GM12875 (cell line): ENCODE measurements around the gene SURF4.

Experiments used
- H3K4me3 ChIP-seq: one replicate; pipeline ENCODE4 v1.5.1; 2011; ENCODE audit warnings: low read depth, low read length, control low read depth
- TF ChIP-seq, protein P1 (sequence below): IDR thresholded peaks from 2 replicates; pipeline ENCODE4 v1.5.1; 2011; ENCODE audit warnings: low read depth, mild to moderate bottlenecking, control low read depth, inconsistent platforms, low read length, moderate library complexity, borderline replicate concordance; ENCODE audit not compliant: insufficient read depth

Gene SURF4

DNA sequence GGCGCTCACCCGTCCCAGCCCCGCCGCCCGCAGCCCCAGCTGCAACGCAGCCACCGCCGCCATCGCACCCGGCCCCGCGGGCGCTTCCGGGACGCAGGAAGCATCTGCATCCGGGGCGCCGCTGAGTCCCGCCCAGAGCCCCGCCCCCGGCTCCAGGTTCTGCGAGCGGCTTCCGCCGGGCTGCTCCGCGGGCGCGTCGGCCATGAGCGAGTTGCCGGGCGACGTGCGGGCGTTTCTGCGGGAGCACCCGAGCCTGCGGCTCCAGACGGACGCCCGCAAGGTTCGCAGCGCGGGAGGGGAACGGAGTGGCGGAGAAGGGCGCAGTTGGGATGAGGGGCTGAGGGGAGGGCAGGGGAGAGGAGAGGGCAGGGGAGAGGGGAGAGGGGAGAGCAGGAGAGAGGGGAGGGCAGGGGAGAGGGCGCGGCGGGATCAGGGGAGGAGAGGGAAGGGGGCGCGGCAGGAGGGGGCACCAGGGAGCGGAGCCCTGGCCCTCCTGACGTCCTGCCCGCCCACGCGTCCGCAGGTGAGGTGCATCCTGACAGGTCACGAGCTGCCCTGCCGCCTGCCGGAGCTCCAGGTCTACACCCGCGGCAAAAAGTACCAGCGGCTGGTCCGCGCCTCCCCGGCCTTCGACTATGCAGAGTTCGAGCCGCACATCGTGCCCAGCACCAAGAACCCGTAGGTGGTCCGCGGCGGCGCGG, 19.3 kb downstream of the SURF4 start, which contains the start of the genes SURF1 and SURF2:
Gene SURF1 (minus strand): TSS at position 97 of the 701 bp plus-strand sequence. CDS start 34 bp downstream, at position 63.
Gene SURF2 (plus strand): TSS at position 160 of the 701 bp plus-strand sequence. CDS start 43 bp downstream, at position 203.
- TF ChIP-seq, protein P1, sequence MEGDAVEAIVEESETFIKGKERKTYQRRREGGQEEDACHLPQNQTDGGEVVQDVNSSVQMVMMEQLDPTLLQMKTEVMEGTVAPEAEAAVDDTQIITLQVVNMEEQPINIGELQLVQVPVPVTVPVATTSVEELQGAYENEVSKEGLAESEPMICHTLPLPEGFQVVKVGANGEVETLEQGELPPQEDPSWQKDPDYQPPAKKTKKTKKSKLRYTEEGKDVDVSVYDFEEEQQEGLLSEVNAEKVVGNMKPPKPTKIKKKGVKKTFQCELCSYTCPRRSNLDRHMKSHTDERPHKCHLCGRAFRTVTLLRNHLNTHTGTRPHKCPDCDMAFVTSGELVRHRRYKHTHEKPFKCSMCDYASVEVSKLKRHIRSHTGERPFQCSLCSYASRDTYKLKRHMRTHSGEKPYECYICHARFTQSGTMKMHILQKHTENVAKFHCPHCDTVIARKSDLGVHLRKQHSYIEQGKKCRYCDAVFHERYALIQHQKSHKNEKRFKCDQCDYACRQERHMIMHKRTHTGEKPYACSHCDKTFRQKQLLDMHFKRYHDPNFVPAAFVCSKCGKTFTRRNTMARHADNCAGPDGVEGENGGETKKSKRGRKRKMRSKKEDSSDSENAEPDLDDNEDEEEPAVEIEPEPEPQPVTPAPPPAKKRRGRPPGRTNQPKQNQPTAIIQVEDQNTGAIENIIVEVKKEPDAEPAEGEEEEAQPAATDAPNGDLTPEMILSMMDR = peak; percentile 26; the same call in 1 of the 2 replicates
- peak within 1 kb of the TSS; percentile 75 for H3K4me3 ChIP-seq

DNA sequence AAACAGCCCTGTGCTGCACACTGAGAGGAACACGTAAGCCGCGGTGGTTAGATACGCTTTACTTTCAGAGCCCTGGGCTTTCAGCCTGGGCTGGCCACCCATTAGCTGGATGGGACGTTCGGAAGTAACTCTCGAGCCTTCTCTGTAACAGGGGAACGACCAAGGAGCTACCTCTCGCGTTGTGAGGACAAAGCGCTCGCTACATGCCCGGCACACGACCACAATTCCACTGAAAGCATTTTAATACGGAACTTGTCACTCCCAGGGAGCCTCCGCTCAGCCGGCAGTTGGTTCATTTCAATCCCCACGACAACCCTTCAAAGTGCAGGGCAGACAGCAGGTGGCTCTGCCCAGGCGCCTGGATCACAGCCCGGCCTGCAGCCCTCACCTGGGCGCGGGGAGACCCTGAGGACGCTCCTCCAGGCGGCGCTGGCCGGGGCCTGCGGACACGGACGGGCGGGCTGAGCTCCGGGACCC, 19.9 kb downstream of the SURF4 start:
- H3K4me3 ChIP-seq = peak overlapping the region; percentile 56
- TF ChIP-seq, protein P1 = no peak

DNA sequence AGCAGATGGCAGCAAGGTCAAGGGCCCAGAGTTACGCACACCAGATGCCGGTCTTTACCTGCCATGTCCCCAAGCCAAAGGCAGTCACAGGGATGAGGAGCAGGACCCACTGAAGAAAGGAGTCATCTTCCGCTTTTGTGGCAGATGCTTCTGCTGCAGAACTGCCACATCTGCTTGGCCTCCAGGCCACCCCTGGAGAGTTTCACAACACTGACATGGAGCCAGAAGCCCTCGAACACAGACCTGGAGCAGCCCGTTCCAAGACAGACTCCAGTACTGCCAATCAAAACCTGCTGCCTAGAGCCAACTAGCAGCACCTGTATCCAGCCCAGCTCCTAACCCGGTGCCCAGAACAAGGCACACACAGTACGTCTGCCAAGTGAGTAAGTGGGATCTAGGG, 21.1 kb downstream of the SURF4 start:
- TF ChIP-seq, protein P1 = no peak
- H3K4me3 ChIP-seq = no peak overlapping the region

DNA sequence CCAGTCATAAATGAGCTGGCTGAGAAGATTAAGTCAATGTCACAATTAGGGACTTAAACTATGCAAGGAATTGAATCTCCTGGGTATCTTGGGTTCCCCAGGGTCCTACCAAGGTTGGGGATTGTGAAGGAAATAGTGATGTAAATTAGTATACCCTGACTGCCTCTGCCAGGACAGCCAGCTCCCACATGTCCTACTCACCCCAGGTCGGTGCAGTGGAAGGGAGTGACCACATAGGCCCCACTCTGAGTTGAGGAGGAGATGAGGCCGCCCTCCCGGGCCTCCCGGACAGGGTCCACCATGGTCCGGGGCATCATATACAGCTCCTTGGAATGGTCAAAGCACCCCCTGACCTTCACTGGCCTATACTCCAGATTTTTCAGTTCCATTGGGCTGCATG, 22.3 kb downstream of the SURF4 start:
- TF ChIP-seq, protein P1 = no peak
- H3K4me3 ChIP-seq = no peak overlapping the region

DNA sequence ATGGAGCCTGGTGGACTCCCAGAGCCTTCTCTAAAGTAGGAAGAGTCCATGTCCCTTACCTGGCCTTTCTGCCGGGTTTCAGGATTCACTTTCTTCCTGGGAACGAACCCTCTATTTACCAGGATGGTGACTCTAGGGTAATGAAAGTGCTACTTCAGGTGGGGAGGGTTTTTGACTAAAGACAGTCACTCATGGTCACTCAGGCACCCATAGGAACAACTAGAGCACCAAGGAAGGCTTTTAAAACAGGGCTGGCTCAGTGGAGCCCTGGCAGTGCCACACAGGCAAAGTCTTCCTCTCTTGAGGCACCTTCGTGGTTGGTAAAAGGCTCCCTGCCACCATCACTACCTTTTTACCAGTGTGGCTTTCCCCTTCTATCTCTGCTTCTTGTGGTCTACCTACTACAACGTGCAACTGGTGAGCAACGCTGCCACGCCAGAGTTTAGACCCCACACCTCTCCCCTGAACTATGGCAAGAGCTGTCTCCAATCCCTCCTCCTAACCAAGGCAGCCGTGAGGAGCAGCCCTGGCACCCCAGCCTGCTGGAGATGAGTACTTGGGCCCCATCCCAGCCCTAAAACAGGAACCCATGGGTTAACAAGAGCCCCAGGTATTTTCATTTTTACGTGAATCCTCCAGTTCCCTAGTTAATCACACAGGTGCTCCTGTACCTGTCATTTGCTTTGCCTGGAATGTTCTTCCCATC, 23.1 kb downstream of the SURF4 start:
- TF ChIP-seq, protein P1 = no peak
- no peak overlapping the region for H3K4me3 ChIP-seq

DNA sequence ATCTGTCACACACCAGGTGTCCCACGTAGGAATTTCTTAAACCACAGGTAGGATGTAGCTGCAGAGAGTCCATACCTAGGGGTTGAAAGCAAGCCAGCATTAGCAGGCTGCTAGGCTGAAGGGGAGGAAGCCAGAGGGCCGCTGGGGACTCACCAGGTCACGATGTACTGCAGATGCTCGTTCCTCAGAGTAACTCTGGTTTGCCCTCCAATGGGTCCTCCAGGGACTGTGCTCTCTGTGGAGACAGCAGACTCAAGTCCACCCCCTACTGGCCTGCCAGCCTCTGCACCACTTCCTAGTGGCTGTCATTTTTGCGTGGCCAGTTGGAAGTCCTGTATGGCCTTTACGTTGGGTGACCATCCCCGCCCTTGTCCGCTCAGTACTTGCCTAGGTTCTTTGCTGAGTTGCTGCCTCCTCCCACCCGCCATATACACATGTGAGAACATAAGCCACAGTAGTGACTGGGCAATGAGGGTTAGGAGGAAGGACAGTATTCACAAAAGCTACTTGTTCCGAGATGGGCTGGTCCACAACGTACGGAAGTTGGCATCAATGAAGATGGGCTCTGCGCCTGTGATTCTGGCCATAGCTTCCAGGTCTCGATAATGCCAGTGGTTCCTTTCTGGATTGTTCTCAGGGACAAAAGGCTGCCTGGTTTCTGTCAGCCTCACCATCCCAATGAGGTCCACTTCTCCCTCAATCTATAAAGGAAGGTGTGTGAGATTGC, 23.8 kb downstream of the SURF4 start:
- no peak overlapping the region for H3K4me3 ChIP-seq
- TF ChIP-seq, protein P1 = peak; percentile 70
